Mammary epithelial cell (primary cell): ENCODE data around the gene KIF3B.

ENCODE experiments used
- CTCF ChIP-seq, 2 donors: IDR thresholded peaks in 1 of 2; conservative IDR thresholded peaks in 1 of 2; 2 replicates each; pipeline ENCODE4 v1.5.1; 2011 to 2012; ENCODE audit warnings: inconsistent platforms in 2 of 2, low read length in 2 of 2, mild to moderate bottlenecking in 2 of 2, control low read depth in 1 of 2, low read depth in 1 of 2; ENCODE audit not compliant: insufficient read depth in 1 of 2; ENCODE audit errors: extremely low read depth in 1 of 2
- EZH2 ChIP-seq: IDR thresholded peaks from 2 replicates; pipeline ENCODE4 v1.6.1; 2012; ENCODE audit warnings: low read length, inconsistent platforms, borderline replicate concordance

DNA sequence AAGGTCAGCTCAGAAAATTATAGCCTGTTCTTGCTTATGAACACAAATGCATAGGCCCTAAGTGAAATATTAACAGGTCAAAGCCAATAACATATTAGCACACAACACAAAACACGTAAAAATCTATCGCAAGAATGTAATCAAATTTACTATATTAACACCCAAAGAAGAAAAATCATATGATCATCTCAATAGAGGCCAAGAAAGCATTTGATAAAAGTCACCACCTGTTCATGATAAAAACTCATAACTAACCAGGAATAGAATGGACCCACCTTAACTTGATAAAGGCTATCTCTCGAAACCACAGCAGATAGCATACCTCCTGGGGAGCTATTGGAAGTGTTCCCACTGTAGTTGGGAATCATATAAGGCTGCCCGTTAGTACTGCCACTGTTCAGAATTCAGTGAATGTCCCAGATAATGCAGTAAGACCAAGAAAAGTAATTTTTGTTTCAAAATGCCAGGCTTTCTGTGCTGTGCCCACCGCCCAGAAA is 48.2 kb upstream of the KIF3B start:
- TF ChIP-seq CTCF (conservative IDR thresholded peaks at IDR 0.05 in 1 of 2, IDR thresholded peaks at IDR 0.05 in 1 of 2; ENCODE audit: extremely low read depth in 1 of 2, insufficient read depth in 1 of 2, low read depth in 1 of 2, low read length in 2 of 2) (no peak), EZH2 (no peak)
